GM18517 (cell line): Measurements from ENCODE around the gene OR7C1.
"Not testable (repeated sequence)": the region's sequence is repeated elsewhere in the genome, so short reads cannot be mapped to it uniquely, and the experiment has no call there.

ENCODE experiments used
- ATAC-seq: cut with Tn5 transposase; IDR thresholded peaks from one replicate; pipeline ENCODE4 v1.9.1; 2021; ENCODE audit warnings: mild to moderate bottlenecking, moderate library complexity; ENCODE audit not compliant: unreplicated experiment

OR7C1 gene

DNA sequence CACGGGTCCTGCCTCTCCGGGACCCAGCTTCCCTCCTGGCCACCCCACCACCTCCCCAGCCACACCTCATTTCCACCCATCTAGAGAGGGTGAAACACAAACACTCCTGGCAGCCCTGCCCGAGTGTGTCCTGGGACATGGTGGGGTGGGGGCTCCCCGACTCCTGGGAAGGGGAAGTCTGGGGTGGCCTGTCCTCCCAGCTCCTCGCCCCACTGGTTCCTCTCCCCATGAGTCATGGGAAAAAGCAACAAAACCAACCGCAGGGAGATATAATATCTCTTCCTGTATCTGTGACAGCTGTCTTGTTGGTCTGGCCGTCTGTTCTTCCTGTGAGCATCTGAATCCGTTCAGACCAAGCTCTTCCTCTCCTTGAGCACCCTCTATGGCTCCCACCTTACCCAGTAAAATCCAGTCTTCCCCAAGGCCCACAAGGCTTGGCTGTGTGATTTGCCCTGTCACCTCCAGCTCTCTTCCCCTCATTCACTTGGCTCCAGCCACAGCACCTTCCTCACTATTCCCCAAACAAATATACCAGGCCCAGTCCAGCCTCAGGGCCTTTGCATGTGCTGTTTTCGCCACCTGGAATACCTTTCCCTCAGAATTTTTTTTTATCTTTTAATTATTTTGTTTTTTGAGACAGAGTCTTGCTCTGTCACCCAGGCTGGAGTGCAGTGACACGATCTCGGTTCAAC lies 49.7 kb downstream of the OR7C1 start:
- ATAC-seq: not testable (repeated sequence)

DNA sequence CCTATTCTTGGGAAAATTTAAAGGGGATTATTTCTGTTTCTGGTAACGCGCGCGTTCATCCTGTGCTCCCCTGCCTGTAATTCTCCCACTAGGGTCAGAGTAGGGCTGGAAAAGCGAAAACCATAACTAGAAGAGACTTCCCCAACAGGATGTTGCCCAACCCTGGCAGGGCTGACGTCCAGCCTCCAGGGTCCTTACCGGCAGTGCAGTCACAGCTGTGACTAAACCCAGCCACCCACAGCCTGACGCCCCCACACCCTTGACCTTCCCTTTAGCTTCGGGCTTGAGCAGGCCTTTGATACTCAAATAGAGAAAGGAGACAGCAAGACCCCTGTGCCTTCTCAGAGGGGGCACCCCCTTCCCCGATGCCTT lies 50.3 kb downstream of the OR7C1 start:
- not testable (repeated sequence) for ATAC-seq

DNA sequence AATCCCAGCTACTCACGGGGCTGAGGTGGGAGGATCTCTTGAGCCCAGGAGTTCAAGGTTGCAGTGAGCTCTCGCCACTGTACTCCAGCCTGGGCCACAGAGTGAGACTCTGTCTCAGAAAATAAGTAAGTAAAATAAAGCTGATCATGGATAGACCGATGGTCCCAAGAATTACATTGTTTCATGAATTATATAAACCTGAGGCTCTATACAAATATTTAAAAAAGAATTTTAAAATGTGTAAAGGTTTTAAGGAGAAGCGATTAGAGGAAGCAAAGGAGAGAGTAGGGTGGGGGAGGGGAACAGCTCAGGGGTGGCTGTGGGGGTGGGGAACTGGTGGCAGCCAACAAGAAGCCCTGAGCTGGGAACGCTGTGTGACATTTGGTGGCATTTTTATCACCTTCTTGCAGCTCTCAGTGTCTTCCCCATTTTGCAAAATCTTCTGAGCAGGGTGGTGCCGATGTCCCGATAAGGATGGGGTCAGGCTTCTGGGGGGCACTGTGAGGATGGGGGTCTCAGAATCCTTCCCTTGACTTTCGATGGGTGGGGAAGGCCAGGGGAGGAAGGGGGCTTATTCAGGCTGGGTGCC lies 51.5 kb downstream of the OR7C1 start:
- ATAC-seq: not testable (repeated sequence)

DNA sequence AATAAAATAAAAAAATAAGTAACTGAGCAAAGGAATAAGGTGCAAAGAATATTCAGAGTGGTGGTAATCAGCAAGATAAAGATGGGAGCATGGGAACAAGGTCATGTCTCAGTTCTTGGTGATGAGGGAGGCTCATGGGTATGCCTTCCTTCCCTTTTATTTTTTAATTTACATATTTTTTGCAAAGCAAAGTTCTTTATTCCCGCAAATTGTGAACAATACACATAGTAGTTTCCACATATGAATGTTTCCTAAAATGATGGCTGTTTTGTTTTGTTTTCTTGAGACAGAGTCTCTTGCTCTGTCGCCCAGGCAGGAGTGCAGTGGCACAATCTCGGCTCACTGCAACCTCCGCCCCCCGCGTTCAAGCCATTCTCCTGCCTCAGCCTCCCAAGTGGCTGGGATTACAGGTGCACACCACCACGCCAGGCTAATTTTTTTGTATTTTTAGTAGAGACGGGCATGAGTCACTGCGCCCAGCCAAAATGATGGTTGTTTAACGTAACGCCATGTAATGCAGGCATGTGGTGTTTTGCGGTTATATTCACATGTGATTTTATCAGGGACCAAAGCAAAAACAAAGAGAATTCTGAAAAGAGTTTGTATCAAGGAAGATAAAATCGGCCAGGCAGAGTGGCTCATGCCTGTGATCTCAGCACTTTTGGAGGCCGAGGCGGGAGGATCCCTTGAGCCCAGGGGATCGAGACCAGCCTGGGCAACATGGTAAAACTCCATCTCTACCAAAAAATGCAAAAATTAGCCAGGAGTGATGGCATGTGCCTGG lies 52.2 kb downstream of the OR7C1 start:
- no peak for ATAC-seq

DNA sequence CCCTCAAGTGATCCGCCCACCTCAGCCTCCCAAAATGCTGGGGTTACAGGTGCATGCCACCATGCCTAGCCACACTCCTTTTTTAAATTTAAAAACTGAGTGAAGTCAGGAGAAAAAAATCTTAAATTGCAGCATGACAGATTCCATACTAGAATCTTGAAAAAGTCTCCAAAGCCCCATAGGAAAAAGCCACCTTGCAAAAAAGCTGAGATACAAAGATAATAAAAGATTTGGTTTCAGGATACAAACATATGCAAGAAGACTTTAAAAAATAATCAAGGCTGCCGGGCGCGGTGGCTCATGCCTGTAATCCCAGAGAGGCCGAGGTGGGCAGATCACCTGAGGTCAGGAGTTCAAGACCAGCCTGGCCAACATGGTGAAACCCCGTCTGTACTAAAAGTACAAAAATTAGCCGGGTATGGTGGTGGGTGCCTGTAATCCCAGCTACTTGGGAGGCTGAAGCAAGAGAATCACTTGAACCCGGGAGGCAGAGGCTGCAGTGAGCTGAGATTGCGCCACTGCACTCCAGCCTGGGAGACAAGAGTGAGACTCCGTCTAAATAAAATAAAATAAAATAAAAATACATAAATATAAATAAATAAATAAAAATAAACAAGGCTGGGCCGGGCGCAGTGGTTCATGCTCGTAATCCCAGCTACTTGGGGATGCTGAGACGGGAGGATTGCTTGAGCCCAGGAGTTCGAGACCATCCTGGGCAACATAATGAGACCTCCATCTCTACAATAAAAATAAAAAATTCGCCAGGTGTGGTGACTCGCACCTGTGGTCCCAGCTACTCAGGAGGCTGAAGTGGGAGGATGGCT lies 53.1 kb downstream of the OR7C1 start:
- ATAC-seq: not testable (repeated sequence)

DNA sequence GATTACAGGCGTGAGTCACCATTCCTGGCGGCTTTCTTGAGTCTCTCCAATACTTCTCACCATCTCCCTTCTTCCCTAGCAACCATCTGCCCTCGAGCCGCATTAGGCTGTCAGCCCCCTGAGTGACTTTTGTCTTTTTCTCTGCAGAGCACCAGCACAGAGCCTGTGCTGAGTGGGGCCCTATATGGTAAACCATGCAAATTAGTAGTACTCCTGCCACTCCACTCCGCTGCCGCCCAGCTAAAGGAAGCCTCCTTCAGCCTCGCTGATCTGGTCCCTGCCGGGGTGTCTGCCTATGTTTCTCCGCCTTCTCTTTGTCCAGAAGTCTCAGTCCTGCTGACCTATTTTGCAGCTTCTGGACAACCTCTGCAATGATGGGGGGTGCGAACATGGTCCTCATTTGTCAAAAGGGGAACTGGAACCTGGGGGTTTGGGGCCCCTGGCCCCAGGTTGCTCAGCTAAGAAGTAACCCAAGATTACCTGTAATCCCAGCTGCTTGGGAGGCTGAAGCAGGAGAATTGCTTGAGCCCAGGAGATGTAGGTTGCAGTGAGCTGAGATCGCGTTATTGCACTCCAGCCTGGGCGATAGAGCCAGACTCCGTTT lies 54.3 kb downstream of the OR7C1 start:
- not testable (repeated sequence) for ATAC-seq

DNA sequence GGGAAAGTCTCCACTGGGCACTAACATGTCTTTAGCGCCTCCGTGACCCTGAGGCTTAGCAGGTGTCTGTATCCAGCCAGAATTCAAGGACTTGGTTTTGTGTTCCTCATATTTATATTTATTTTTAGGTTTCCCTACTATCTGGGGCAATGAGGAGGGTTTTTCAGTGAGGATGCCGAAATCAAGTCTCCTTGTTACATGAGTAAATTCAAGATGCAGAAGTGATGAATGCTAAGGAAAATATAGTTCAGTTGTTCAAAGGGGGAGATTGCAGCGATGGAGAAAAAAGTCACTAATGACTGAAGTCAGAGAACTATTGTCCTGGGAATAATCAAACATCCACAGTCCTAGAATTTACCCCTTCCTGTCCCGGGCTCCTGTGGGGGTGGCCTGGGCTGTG lies 55.8 kb downstream of the OR7C1 start:
- no peak for ATAC-seq

DNA sequence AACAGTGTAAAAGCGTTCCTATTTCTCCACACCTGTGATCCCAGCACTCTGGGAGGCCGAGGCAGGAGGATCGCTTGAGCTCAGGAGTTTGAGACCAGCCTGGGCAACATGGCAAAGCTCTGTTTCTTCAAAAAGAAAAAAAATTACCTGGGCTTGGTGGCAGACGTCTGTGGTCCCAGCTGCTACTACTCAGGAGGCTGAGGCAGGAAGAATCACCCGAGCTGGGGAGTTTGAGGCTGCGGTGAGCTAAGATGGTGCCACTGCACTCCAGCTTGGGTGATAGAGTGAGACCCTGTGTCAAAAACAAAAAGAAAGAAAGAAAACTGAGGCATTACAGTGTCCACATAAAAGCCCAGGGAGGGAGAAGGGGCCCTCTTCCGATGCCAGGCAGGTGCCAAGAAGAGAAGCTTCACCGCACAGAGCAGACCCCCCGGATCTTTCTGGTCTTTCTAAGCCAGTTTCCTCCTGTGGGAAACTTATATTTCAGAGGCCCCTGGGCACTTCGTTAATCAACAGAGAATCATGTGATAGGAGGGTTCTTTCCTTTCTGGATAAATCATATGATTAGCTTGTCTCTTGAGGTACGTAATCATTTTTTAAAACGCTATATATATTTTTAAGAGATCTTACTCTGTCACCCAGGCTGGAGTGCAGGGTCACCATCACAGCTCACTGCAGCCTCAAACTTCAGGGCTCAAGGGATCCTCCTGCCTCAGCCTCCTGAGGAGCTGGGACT lies 56.7 kb downstream of the OR7C1 start, which contains the start of gene ADGRE2:
Gene ADGRE2, minus strand, starts transcription at position 451 of the 736 bp plus-strand sequence. CDS start 1,804 bp downstream, outside the sequence.
- not testable (repeated sequence) for ATAC-seq

DNA sequence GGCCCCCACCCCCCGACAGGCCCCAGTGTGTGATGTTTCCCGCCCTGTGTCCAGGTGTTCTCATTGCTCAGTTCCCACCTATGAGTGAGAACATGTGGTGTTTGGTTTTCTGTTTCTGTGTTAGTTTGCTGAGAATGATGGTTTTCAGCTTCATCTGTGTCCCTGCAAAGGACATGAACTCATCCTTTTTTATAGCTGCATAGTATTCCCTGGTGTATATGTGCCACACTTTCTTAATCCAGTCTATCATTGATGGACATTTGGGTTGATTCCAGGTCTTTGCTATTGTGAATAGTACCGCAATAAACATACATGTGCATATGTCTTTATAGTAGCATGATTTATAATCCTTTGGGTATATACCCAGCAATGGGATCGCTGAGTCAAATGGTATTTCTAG lies 57.3 kb downstream of the OR7C1 start:
- ATAC-seq: not testable (repeated sequence)

DNA sequence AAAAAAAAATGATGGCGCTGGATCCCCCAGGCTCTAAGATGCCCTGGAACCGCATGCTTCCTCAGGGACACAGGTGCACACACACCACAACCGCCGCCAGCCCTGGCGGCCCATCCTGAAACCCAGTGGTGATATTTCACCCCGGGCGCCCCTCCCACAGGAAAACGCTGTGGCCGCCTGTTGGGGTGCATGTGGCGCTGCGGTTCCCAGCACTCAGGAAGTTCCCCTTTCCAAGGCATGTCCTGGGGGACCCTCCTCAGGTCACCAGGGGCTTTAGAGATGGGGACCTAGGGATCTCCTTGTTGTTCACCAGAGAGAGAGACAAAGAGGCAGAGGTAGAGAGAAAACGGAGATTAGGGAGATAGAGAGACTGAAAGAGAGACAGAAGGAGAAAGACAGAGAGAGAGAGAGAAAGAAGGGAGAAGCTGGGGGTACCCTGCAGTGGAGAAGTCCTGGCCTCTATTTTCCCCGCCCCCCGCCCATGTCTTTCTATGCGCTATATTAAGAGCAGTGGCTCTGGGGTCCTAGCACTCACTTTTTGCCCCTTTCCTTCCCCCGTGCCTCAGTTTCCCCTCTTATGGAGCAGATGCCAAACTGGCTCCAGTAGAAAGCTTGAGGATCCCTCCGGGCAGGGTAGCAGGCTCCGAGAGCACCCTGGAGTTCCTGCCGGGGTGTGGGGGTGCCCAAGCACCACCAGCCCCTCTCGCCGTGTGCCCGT lies 59.0 kb downstream of the OR7C1 start:
- no peak for ATAC-seq

DNA sequence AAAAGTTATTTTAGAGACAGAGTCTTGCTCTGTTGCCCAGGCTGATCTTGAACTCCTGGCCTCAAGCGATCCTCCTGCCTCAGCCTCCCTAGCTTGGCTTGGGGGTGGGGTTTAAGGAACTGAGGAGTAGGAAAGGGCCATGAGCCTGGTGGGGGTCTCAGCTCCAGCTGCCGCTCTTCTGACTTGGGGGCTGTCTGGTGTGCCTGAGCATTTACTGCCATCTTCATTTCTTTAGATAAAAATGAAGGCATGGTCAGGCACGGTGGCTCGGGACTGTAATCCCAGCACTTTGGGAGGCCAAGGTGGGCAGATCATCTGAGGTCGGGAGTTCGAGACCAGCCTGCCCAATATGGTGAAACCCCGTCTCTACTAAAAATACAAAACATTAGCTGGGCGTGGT lies 59.7 kb downstream of the OR7C1 start:
- ATAC-seq: not testable (repeated sequence)

DNA sequence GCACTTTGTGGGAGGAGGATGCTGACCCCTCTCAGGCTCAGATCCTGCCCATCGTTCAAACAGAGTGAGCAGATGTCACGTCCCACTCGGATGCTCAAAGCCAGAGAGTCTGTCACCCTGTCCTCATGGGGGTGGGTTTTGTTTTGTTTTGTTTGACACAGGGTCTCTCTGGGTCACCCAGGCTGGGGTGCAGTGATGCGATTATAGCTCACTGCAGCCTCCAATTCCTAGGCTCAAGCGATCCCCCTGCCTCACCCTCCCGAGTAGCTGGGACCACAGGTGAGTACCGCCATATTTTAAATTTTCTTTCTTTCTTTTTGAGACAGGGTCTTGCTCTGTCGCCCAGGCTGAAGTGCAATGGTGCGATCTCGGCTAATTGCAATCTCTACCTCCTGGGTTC lies 60.6 kb downstream of the OR7C1 start:
- ATAC-seq: no peak

DNA sequence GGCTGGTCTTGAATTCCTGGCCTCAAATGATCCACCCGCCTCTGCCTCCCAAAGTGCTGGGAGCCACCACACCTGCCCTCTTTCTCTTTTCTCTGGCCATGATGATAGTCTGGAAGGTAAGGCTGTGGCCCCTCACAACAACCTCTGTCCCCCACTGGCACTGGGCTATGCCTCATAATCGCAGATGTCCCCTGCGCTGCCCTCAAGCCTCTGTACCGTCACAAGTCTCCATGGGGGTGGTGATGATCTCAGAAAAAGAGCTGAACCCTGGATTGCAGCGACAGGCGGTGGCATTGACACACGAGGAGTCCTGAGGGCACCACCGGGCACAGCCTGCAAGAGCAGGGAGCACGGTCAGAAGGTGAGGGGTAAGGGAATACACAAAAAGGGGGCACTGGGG lies 61.3 kb downstream of the OR7C1 start:
- ATAC-seq: not testable (repeated sequence)

DNA sequence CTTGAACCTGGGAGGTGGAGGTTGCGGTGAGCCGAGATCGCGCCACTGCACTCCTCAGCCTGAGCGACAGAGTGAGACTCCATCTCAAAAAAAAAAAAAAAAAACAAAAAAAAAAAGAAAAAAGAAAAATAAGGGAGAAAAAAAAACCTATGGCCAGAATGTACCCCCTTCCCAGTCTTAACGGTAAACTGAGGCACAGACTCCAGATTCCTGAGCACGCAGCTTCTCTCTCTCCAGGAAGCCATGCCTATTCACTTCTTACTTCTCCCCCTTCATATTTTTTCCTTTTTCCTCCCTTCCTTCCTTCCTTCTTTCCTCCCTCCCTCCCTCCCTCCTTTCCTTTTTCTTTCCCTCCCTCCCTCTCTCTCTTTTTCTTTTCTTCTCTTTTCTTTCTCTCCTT lies 62.0 kb downstream of the OR7C1 start:
- no peak for ATAC-seq

DNA sequence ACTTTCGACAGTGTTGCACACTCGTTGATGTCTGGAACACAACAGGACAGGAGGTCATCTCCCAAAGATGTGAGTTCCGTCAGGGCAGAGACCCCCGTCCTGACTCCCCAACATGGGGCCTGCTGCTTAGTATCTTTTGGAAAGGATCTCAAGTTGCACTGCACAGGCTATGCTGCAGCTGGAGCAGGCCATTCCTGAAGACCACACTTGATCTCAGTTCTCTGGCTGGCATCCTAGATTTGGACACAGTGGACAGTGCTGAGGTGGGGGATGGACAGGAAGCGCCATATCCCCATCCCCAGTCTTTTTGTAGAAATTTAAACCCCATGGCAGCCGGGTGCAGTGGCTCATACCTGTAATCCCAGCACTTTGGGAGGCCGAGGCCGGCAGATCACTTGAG lies 62.5 kb downstream of the OR7C1 start:
- no peak for ATAC-seq

DNA sequence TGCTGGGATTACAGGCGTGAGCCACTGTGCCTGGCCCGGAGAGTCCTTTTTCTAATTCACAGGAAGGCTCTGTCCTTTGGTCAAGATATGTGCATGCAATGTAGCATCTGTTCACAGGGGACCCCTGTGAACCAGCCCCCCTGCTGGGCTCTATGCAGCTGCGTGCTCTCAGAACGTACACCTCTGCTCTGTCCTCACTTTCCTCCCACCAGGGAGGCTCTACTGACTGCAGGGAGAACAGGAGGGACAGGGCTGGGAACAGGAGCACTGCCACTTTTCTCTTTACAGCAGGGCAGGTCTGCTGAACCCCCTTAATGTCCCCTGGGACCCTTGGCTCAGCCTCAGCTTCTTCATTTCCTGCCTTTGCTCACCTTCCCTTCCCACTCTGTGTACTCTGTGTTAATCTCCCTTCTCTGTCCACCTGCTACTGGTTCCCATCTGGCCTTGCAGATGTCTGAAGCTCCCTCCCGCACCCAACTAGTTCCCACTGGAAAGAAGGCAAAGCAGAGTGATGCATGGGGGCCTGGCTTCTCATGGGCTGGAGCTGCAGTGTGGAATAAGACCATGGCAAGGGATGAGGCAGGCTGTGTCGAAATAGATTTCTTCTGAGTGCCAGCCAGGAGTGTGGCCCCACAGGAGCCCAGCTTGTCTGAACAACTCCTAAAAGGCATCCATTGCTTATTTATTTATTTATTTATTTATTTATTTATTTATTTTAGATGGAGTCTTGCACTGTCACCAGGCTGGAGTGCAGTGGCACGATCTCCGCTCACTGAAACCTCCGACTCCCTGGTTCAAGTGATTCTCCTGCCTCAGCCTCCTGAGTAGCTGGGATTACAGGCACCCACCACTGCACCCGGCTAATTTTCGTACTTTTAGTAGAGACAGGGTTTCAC lies 63.8 kb downstream of the OR7C1 start:
- ATAC-seq: no peak

DNA sequence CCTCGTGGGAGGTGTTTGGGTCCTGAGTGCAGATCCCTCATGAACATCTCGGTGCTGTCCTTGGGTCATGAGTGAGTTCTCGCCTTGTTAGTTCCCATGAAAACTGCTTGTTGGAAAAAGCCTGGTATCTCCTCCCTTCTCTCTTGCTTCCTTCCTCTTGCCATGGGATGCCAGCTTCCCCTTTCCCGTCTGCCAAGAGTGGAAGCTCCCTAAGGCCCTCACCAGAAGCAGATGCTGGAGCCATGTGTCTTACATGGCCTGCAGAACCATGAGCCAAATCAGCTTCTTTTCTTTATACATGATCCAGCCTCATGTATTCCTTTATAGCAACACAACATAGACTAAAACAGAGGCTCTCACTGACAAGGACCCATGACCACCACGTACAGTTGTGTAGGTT lies 64.8 kb downstream of the OR7C1 start:
- no peak for ATAC-seq

DNA sequence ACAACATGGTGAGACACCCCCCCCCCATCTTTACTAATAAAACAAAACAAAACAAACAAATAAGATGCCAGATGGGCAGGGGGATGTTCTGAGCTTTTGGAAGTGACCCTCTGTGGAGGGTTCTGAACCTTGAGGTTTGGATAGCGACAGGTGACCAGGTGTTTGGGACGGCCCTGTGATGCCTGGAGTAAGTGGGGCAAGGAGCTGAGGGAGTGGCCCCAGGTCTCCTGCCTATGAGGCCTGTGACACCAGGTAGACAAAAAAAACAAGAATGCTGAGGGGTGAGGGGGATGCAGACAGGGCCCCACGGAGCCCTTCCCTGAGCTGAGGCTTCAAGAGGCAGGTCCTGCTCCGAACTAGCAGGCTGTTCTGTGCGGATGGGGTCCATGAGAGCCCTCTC lies 65.8 kb downstream of the OR7C1 start:
- ATAC-seq: no peak
